HFFc6 (cell line): Measurements from ENCODE around the gene HEBP1. TPM values are rescaled to one million over a fixed set of nuclear protein-coding genes. Genes with fewer than 3 reads are reported as not detected.

Source experiments
- DNase-seq: peaks from one replicate; pipeline ENCODE4 v3.0.0-alpha.2; 2018
- H3K27ac Mint-ChIP-seq: 2 replicates; pipeline ENCODE4 v1.8.0; 2020; ENCODE audit warnings: mild to moderate bottlenecking, mixed read lengths
- H3K27me3 Mint-ChIP-seq: 2 replicates; pipeline ENCODE4 v1.8.0; 2021; ENCODE audit warnings: mild to moderate bottlenecking, moderate library complexity, mixed read lengths; ENCODE audit not compliant: insufficient read depth
- H3K36me3 Mint-ChIP-seq: 2 replicates; pipeline ENCODE4 v1.8.0; 2021; ENCODE audit warnings: low read depth, mixed read lengths
- H3K4me1 Mint-ChIP-seq: 2 replicates; pipeline ENCODE4 v1.8.0; 2020; ENCODE audit warnings: low read depth, mixed read lengths
- H3K4me3 Mint-ChIP-seq: 2 replicates; pipeline ENCODE4 v1.8.0; 2020; ENCODE audit warnings: mild to moderate bottlenecking, moderate library complexity, mixed read lengths
- H3K9me3 Mint-ChIP-seq: 2 replicates; pipeline ENCODE4 v1.8.0; 2020; ENCODE audit warnings: mild to moderate bottlenecking, mixed read lengths
- total RNA-seq, 6 experiments: library from RNA; stranded (reverse); fragmentation: NEBNext Ultra II Directional; extraction: Animal tissue kit (Norgen Biotek cat#: 25700); gene quantifications; 2 replicates in 1 of 6; 3 replicates in 5 of 6; pipeline ENCODE4 v1.2.3, GENCODE V29; 2021
- TF ChIP-seq, protein P1 (sequence below): fragments of 200-600 bp; sonication (generic); IDR thresholded peaks from 2 replicates; pipeline ENCODE4 v1.5.0; 2021; ENCODE audit warnings: antibody characterized with exemption, mild to moderate bottlenecking

HEBP1 gene
- total RNA-seq, 6 experiments from 2014 or later = 65.0 to 100 (median 70.8) TPM

DNA sequence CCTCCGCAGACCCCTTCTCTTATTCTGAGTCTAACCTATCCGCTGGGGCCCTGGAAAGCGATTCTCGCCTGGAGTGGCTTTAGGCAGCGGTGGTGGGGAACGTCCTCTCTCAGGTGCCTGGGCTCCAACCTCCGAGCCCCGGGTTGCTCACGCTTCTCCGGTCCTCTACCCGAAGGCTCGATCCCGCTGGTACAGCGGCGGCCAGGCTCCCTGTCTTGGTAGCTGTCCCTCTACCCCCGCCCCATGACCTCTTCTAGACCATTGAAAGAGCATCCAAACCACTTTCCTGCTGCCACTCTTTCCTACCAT lies 505 bp upstream of the HEBP1 start:
- Mint-ChIP-seq H3K9me3 (no peaks in the 10 kb centered on the region), H3K27ac (peak overlapping the region; percentile 93), H3K36me3 (peaks cover 14% of the 10 kb centered on the region), H3K4me3 (peak overlapping the region; percentile 91), H3K27me3 (no peaks in the 10 kb centered on the region; the same call in 1 of the 2 replicates), H3K4me1 (peaks cover 51% of the 10 kb centered on the region)
- TF ChIP-seq, protein P1, sequence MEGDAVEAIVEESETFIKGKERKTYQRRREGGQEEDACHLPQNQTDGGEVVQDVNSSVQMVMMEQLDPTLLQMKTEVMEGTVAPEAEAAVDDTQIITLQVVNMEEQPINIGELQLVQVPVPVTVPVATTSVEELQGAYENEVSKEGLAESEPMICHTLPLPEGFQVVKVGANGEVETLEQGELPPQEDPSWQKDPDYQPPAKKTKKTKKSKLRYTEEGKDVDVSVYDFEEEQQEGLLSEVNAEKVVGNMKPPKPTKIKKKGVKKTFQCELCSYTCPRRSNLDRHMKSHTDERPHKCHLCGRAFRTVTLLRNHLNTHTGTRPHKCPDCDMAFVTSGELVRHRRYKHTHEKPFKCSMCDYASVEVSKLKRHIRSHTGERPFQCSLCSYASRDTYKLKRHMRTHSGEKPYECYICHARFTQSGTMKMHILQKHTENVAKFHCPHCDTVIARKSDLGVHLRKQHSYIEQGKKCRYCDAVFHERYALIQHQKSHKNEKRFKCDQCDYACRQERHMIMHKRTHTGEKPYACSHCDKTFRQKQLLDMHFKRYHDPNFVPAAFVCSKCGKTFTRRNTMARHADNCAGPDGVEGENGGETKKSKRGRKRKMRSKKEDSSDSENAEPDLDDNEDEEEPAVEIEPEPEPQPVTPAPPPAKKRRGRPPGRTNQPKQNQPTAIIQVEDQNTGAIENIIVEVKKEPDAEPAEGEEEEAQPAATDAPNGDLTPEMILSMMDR = no peak
- DNase-seq = no peak

DNA sequence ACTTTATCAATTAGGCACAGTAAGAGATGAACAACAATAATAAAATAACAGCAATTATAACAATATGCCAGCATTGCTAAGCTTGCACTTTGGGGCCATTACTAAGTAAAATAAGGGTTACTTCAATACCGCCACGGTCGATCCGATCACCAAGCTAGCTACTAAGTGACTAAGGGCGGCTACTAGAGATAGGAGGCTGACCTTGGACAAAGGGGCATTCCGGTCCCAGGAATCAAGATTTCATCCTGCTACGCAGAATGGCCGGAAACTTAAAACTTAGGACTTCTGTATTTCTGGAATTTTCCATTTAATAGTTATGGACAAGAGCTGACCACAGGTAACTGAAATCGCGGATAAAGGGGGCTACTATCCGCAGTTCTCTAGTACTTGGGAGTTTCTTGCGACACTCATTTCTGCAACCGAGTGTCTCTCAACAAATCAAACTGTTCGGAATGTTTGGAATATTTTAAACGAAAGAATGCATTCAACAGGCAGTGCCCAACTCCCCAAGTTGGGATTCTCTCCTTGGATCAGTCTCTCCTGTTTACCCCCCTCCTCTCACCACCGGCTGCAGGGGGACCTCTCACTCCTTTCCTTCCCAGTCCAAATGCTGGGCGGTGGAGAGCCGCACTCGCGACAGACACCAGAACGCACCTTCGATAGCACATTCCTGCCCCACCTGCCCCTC lies 650 bp downstream of the HEBP1 start:
- DNase-seq = no peak
- H3K27me3 Mint-ChIP-seq = no peaks in the 10 kb centered on the region; the same call in 1 of the 2 replicates
- H3K36me3 Mint-ChIP-seq = peaks cover 14% of the 10 kb centered on the region
- peak overlapping the region; percentile 91 for H3K4me3 Mint-ChIP-seq
- TF ChIP-seq, protein P1 = peak; percentile 8; the same call in 1 of the 2 replicates
- no peaks in the 10 kb centered on the region for H3K9me3 Mint-ChIP-seq
- H3K4me1 Mint-ChIP-seq = peaks cover 50% of the 10 kb centered on the region
- peak overlapping the region; percentile 93 for H3K27ac Mint-ChIP-seq

DNA sequence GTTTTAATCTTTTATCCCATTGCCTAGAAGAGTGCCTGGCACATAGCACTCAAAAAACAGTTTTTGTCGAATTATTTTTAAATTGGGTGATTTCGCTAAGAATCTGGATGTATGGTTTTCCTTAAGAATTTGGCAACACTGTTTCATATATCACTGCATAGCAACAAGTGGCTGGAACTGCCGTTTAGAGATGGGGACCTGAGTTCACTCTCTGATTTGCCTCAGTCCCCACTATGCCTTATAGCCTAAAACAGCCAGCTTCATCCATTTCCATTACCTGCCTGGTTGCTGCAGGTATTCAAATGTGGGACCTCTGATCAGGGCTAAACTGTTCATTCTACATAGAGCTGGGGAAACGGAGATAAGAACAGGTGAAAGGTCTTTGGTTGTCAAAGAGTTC lies 1.8 kb downstream of the HEBP1 start:
- peak overlapping the region; percentile 91 for H3K4me3 Mint-ChIP-seq
- no peaks in the 10 kb centered on the region; the same call in 1 of the 2 replicates for H3K27me3 Mint-ChIP-seq
- H3K9me3 Mint-ChIP-seq = no peaks in the 10 kb centered on the region
- TF ChIP-seq, protein P1 = no peak
- H3K4me1 Mint-ChIP-seq = peaks cover 59% of the 10 kb centered on the region
- peaks cover 14% of the 10 kb centered on the region for H3K36me3 Mint-ChIP-seq
- DNase-seq = no peak
- H3K27ac Mint-ChIP-seq = no peak overlapping the region

DNA sequence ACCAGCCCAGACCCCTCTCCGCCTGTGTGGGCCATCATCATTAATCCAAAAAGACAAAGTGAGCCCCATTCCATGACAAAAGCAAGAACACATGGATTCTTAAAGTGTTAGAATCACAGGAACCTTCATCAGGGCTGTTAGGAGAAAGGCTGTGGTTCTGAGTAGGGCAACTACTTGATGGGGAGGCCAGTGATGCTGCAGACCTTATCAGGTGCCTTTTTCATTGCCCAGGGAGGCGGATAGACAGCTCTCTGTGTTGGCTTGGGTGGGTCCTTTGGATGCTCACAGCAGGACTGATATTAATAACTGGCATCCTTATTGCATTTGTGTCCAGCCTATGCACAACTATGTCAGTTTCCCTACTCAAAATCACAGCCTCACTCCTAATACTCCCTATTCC lies 2.3 kb downstream of the HEBP1 start:
- Mint-ChIP-seq H3K4me3 (no peak overlapping the region; the same call in 1 of the 2 replicates), H3K9me3 (no peaks in the 10 kb centered on the region), H3K27me3 (no peaks in the 10 kb centered on the region; the same call in 1 of the 2 replicates), H3K27ac (no peak overlapping the region), H3K4me1 (peaks cover 59% of the 10 kb centered on the region), H3K36me3 (peaks cover 14% of the 10 kb centered on the region)
- DNase-seq = no peak
- TF ChIP-seq, protein P1 = no peak

DNA sequence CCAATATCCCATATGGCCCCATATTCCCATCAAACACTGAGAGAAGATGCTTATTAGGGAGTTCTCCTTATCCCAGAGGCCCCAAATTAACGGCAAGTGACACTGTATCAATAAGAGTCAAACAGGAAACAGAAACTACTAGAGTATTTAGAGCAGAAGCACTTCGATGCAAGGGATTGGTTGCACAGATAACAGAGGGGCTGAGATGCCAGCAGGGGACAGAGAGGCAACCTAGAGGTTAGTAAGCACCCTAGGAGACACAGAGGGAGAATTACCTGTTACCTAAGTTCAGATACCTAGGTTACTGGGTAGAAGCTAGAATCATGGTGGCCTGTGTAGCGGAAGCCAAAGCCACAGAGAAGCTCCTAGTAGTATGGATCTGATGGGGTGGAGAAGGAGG lies 2.9 kb downstream of the HEBP1 start:
- DNase-seq = no peak
- Mint-ChIP-seq H3K27ac (no peak overlapping the region; the same call in 1 of the 2 replicates), H3K9me3 (no peaks in the 10 kb centered on the region), H3K27me3 (no peaks in the 10 kb centered on the region; the same call in 1 of the 2 replicates), H3K4me1 (peaks cover 59% of the 10 kb centered on the region), H3K4me3 (peak overlapping the region; percentile 33), H3K36me3 (peaks cover 14% of the 10 kb centered on the region)
- TF ChIP-seq, protein P1 = no peak
